GM12891 (cell line): Measurements from ENCODE around the gene ZDHHC3.

Source experiments
- DNase-seq: peaks from one replicate; pipeline ENCODE4 v3.0.0; 2011; ENCODE audit warnings: low spot score; ENCODE audit not compliant: insufficient read length
- FAIRE-seq: peaks from 2 replicates; lab custom pipeline; 2011; peaks lifted over from hg19 to GRCh38; lab: Jason Lieb, UNC
- PAX5 ChIP-seq: IDR thresholded peaks from 2 replicates; pipeline ENCODE4 v1.6.1; 2011; ENCODE audit warnings: low read length, moderate library complexity, mild to moderate bottlenecking; ENCODE audit not compliant: insufficient read depth, severe bottlenecking
- POLR2A ChIP-seq: IDR thresholded peaks from 2 replicates; pipeline ENCODE4 v1.6.1; 2011; ENCODE audit warnings: low read depth, low read length, control low read depth
- POLR2AphosphoS5 ChIP-seq: IDR thresholded peaks from 2 replicates; pipeline ENCODE4 v1.6.1; 2011; ENCODE audit warnings: low read depth, low read length, control low read depth
- POU2F2 ChIP-seq: IDR thresholded peaks from 2 replicates; pipeline ENCODE4 v1.6.1; 2011; ENCODE audit warnings: low read depth, mild to moderate bottlenecking, control low read depth, low read length, moderate library complexity
- SPI1 ChIP-seq: IDR thresholded peaks from 2 replicates; pipeline ENCODE4 v1.6.1; 2011; ENCODE audit warnings: low read depth, low read length, control low read depth
- TAF1 ChIP-seq: IDR thresholded peaks from 2 replicates; pipeline ENCODE4 v1.6.1; 2011; ENCODE audit warnings: low read depth, low read length, control low read depth

Gene ZDHHC3

DNA sequence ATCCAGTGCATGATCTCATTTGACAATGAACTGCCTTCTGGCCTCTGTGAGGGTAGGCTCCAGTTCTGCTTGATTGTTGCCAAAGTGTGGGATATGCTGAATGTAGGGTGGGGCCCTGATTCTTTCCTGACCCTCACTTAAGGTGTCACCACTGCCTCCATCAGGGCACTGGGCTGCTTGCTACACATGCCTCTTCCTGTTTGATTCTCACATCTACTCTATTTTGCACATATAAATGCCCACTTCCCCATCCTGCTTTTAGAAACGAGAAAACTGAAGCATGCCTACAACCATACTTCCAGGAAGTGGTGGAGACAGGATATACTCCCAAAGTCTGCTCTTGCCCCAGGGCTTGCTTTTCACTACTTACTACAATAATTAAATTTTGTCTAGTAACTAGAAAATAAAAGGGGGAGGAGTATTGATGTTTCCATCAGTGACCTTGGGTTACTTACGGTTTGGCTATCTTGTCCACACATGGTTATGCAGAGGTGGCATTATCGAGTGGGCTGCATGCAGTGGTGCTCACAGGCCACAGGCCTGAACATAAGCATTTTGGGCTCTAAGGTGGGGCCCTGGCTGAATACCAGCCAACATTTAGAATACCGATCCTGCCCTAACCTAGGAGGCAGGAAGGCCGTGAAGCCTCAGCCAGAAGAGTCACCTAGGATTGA lies 6.7 kb downstream of the ZDHHC3 start:
- FAIRE-seq (peak; percentile 40), DNase-seq (no peak)
- TF ChIP-seq POLR2A (no peak), SPI1 (peak; percentile 77)

DNA sequence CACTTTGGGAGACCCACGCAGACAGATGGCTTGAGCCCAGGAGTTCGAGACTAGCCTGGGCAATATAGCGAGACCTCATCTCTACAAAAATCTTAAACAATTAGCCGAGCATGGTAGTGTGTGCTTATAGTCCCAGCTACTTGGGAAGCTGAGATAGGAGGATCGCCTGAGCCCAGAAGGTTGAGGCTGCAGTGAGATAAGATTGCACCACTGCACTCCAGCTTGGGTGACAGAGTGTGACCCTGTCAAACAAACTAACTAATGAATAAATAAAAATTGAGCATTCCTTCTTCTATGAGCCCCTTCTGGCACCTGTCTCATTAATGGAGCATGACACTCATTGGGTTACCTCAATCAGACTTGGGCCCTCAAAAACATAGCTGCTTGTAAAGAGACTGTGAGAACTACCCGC lies 7.5 kb downstream of the ZDHHC3 start:
- no peak for FAIRE-seq
- TF ChIP-seq TAF1 (no peak), SPI1 (no peak)
- DNase-seq: no peak

- DNase-seq (no peak), FAIRE-seq (no peak)
- TF ChIP-seq SPI1: peak; percentile 75
- TF ChIP-seq POLR2A: no peak
These were observed 9.1 kb downstream of the ZDHHC3 start for GRCh38 chr3:44966795-44967278.

GRCh38 chr3:44965165-44965564 lies 10.8 kb downstream of the ZDHHC3 start:
- no peak for TF ChIP-seq PAX5
- TF ChIP-seq POLR2AphosphoS5: no peak
- no peak for TF ChIP-seq POU2F2
- TF ChIP-seq TAF1: no peak
- TF ChIP-seq SPI1: no peak
- TF ChIP-seq POLR2A: no peak
- FAIRE-seq (no peak), DNase-seq (no peak)

DNA sequence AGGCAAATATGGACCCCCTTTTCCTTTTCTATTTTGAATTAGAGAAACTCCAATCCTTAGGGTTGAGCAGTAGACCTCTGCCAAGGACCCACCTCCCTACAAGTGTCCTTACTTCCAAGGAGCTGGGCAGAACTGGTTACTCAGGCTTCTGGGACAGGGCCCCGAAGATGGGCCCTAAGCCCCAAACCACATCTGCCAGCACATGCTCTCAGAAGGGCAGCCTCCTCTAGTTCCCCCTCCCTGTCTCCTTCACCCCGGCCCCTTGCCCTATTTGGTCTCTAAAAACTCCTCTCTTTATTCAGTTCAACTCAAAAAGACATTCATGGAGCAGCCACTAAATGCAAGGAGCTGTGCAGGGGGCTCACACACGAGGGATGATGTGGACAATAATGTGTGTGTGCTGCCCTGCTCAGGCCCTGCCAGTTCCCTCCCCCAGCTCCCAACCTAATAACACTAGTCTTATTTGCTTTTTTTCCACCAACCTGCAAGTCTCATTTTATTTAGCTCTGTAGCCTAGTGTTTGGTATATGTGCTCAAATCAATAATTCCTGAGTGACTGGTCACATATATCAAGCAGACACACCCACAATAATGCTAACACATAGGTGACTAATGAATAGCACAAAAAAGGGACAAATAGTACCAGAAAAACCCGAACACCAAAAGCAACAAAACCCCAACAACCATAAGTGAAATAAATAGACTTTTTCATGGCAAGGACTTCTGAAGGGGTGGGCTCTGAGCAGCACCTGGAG lies 12.2 kb downstream of the ZDHHC3 start:
- FAIRE-seq (no peak), DNase-seq (no peak)
- no peak for TF ChIP-seq POLR2AphosphoS5

DNA sequence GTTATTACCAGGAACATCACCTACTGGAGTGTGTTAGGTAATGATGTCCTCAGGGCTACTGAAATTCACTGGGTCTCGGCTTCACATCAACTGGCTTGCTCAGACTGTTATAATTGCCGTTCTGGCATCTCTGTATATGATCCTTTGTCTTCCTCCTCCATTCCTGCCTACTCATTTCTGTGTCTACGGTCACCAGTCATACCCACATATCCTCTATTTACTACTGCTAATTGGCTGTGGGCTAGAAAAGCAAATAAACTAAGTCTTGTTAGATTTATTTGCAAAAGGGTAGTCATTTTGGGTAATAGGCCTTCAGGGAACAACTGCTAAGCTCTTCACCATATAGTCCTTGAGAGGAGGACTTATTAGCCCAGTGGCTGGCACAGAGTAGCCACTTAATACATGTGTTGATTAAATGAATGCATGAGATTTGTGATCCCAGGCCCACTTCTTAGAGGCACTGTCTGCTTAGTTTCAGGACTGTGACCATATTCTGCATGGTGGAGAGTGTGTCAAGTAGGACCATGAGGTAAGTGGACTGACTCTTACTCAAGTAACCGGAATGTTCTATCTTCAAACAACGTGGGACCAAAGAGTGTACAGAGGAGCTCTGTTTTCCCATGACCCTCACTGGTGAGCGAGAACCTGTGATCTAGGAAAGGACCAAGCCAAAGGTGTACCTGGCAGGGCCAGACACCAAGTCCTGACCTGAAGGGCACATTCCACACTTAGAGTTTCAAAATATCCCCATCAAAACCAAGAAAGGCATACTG lies 13.2 kb downstream of the ZDHHC3 start:
- no peak for DNase-seq
- no peak for TF ChIP-seq PAX5
- no peak for TF ChIP-seq TAF1
- no peak for TF ChIP-seq SPI1
- no peak for TF ChIP-seq POLR2A
- no peak for TF ChIP-seq POU2F2
- TF ChIP-seq POLR2AphosphoS5: no peak
- FAIRE-seq: no peak

DNA sequence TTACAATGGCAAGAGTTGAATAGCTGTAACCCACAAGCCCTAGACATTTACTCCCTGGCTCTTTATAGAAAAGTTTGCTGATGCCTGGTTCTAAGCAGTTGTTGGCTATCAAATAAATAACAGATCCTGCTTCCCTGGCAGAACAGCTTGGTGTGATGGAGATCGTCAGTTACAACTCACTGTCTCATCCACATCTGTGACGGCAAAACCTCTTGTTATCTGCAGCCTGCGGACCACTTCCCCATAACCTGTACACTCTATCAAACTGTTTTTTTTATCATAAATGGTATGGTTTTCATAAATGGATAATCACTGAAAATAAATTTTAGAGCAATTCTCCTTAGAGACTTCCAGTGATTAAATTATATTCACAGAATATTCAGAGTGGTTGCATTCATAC lies 14.1 kb downstream of the ZDHHC3 start:
- FAIRE-seq (no peak), DNase-seq (no peak)
- TF ChIP-seq POLR2A: no peak
- TF ChIP-seq SPI1: no peak
- no peak for TF ChIP-seq POU2F2
- TF ChIP-seq POLR2AphosphoS5: no peak
- no peak for TF ChIP-seq PAX5
- no peak for TF ChIP-seq TAF1

DNA sequence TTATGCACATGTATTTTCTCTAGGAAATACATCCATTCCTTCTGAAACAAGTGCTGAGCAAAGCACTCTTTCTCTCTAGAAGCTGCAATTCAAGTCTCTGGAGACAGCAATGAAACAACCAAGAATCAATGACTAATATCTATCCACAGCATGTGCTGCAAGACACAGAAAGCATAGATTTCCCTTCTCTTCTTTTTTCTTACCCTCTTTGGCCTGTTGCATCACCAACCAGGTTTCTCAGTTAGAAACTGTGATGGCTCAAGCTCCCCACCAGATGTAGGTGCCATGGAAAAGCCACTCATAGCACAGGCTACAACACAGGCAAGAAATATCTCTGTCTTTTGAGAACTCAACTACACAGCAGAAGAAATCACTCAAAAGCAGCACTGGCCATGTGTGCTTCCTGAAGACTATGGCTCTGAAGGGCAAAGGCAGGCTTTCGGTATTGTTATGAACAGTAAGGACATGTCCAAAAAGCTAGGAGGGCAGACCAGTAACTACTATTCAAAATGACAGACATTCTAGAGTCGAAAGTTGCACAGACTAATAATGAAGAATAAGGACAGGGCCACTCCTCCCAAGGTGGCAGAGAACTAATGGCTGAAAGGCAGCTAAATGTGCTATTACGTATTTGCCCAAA lies 15.5 kb downstream of the ZDHHC3 start:
- no peak for TF ChIP-seq PAX5
- no peak for TF ChIP-seq POU2F2
- TF ChIP-seq SPI1: no peak
- DNase-seq: no peak
- FAIRE-seq: no peak

- DNase-seq (no peak), FAIRE-seq (no peak)
- TF ChIP-seq SPI1 (no peak), POU2F2 (no peak), PAX5 (no peak), POLR2AphosphoS5 (no peak), TAF1 (no peak), POLR2A (no peak)
These were observed 17.6 kb downstream of the ZDHHC3 start for GRCh38 chr3:44958386-44958785.
